ENCODE data around the gene NFASC.

NFASC gene

DNA sequence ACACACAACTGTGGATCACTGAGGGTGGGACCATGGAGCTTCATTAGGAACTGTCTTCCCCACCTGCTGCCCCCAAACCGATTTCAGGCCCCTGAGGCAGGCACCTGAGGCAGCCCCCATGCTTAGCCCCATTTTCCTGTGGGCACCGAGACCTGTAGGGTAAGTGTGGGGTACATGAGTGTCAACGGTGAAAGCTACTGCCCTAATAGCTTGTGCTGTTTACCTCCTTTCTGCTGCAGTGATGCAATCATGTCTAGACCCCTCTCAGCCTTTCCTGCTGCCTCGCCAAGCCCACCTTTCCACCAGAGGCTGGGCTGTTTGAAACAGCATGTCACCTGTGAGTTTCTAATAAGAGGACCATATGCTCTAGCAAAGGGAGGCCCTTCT, 53.0 kb downstream of the NFASC start:
- no peaks in the 10 kb centered on the region for H3K4me1 ChIP-seq (ENCODE audit: control insufficient read depth, insufficient read depth, low read length)
- H3K27me3 ChIP-seq (ENCODE audit: control insufficient read depth, insufficient read depth, low read length) = no peaks in the 10 kb centered on the region
- H3K27ac ChIP-seq (ENCODE audit: low read depth, low read length) = no peak overlapping the region
- H3K9ac ChIP-seq (ENCODE audit: low read length) = no peak overlapping the region
- H3K4me3 ChIP-seq (ENCODE audit: low read length) = no peak overlapping the region
- H3K36me3 ChIP-seq (ENCODE audit: control insufficient read depth, insufficient read depth, low read length) = no peaks in the 10 kb centered on the region

DNA sequence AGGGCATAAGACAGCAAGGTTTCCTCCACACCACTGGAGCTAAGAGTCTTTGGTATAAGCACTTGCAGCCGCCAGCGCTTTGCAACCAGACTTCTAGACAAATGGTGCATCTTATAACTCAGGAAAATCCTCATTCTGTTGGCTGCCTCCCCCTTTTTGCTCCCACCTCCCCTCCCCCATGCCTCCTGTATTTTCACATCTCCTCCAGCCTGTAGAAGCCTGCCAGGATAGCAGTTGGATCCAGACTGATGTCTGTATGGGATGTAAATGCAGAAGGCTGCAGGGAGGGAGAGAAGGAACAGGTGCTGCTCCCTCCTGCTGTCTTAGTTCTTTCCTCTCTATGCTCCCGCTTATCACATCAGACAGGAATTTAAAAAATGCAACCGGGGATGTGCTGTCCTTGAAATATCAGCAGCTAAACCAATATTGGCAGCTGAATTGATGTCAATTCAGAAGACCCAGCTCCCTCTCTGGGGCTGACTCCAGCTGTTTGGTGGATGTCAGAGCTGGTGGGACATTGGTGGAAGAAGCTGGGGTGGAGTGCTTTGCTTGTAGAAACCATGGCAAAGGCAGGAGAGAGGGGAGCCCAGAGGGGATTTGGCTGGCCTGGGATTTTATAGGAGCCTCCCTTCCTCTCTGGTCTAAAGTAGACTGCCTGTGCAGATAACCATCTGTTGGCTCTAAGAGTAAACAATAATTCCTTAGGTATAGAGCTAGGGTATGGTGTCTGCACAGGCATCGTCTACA, 53.5 kb downstream of the NFASC start:
- Histone ChIP-seq H3K27me3 (ENCODE audit: control insufficient read depth, insufficient read depth, low read length) (no peaks in the 10 kb centered on the region), H3K4me3 (ENCODE audit: low read length) (no peak overlapping the region), H3K36me3 (ENCODE audit: control insufficient read depth, insufficient read depth, low read length) (no peaks in the 10 kb centered on the region), H3K27ac (ENCODE audit: low read depth, low read length) (no peak overlapping the region), H3K9ac (ENCODE audit: low read length) (no peak overlapping the region), H3K4me1 (ENCODE audit: control insufficient read depth, insufficient read depth, low read length) (no peaks in the 10 kb centered on the region)

DNA sequence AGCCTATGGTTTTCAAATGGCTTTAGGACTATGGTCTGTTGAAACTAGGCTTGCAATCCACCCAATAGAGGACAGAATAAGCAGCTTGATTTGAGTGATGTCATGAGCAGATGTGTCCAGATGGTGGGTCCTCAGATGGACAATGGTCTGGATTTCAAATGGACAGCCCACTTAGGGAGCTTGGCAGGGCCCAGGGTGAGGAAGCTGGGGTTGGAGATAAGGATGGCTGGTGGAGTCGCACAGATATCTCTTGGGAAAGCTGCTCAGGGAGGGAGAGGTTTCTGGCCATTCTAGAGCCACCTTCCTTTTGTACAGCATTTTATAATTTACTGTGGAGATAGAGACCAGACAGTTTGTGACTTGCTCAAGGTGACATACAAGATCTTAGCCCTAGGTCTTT, 55.0 kb downstream of the NFASC start:
- H3K4me1 ChIP-seq (ENCODE audit: control insufficient read depth, insufficient read depth, low read length) = no peaks in the 10 kb centered on the region
- no peak overlapping the region for H3K4me3 ChIP-seq (ENCODE audit: low read length)
- H3K36me3 ChIP-seq (ENCODE audit: control insufficient read depth, insufficient read depth, low read length) = no peaks in the 10 kb centered on the region
- no peak overlapping the region for H3K9ac ChIP-seq (ENCODE audit: low read length)
- no peak overlapping the region for H3K27ac ChIP-seq (ENCODE audit: low read depth, low read length)
- no peaks in the 10 kb centered on the region for H3K27me3 ChIP-seq (ENCODE audit: control insufficient read depth, insufficient read depth, low read length)

DNA sequence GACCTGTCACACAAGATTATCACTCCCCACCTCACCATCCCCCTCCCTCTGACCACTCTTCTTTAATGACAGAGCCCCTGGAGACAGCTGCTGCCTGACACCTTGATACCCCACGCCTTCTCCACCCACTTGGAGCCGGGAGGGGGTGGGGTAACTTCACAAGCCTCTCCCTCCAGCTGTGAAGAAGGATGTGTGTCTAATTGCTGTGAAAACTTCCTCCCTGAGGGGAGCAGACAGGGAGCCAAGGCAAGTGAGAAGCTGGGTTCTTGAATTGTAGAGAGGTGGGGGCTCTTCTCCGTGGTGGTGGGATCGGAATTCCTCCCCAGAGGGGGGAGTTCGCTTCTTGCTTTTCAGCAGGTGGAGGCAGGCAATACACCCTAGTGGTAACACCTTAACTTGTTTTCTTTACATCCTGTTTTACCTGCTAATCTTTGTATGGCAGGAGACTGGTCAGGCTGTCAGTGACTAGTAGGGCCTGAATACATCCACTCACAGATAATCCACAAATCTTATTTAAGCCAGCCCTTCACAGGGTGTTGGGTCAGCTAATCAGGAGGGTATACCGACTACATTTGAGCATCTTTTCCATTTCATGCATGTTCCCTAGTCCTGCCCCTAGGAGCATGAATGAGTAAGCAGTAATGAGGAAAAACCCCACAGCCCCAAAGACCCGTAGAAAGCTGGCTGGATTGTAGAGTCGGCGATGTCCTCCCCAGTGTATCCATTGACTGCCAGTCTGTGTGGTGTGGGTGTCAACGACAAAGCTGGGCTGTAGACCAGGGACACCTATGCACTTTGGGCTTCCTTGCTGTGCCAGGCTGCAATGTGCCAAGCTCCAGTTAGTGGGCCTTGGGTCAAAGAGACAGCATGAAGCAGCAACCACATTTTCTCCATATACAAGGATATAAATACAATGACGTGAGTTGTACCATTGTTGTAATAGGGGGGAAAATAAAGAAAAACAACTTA, 57.3 kb downstream of the NFASC start:
- H3K4me3 ChIP-seq (ENCODE audit: low read length) = no peak overlapping the region
- no peaks in the 10 kb centered on the region for H3K4me1 ChIP-seq (ENCODE audit: control insufficient read depth, insufficient read depth, low read length)
- no peak overlapping the region for H3K9ac ChIP-seq (ENCODE audit: low read length)
- H3K36me3 ChIP-seq (ENCODE audit: control insufficient read depth, insufficient read depth, low read length) = no peaks in the 10 kb centered on the region
- H3K27me3 ChIP-seq (ENCODE audit: control insufficient read depth, insufficient read depth, low read length) = no peaks in the 10 kb centered on the region
- H3K27ac ChIP-seq (ENCODE audit: low read depth, low read length) = no peak overlapping the region

DNA sequence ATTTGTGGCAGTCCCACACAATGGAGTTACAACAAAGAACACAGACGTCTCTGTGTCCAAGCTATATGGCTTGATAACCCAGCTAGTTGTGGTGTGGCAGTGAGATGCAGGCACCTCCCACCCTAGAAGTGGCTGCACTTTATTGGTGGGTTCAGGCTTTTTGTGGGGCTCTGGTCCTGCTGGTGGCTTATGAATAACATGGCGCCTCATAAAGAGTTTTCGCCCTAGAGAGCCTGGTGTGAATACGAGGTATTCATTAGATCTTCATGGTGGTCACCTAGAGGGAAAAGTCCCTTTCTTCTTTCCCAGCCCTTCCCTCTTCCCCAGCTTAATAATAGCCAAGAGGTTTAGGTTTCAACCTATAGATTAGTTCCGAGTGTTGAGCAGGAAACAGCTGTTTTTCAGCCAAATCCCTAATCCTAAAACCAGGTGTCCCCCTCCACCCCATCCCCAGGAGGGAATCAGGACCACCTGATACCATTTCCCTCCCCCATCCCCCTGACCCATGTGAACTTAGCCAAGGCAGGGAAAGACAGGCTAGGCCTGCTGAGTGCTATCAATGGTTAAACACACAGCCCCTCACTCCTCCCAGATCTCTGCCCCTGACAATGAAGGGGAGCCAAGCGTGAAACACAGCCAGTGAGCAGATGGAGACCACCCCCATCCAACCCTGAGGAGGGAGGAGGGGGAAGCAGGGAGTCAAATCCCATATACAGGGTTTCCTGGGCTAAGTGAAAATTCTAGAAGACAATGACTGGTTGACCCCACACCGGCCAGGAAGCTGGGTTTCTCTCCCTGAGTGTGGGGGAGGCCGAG, 58.2 kb downstream of the NFASC start:
- Histone ChIP-seq H3K9ac (ENCODE audit: low read length) (no peak overlapping the region), H3K36me3 (ENCODE audit: control insufficient read depth, insufficient read depth, low read length) (no peaks in the 10 kb centered on the region), H3K4me3 (ENCODE audit: low read length) (no peak overlapping the region), H3K4me1 (ENCODE audit: control insufficient read depth, insufficient read depth, low read length) (no peaks in the 10 kb centered on the region), H3K27ac (ENCODE audit: low read depth, low read length) (no peak overlapping the region), H3K27me3 (ENCODE audit: control insufficient read depth, insufficient read depth, low read length) (no peaks in the 10 kb centered on the region)

DNA sequence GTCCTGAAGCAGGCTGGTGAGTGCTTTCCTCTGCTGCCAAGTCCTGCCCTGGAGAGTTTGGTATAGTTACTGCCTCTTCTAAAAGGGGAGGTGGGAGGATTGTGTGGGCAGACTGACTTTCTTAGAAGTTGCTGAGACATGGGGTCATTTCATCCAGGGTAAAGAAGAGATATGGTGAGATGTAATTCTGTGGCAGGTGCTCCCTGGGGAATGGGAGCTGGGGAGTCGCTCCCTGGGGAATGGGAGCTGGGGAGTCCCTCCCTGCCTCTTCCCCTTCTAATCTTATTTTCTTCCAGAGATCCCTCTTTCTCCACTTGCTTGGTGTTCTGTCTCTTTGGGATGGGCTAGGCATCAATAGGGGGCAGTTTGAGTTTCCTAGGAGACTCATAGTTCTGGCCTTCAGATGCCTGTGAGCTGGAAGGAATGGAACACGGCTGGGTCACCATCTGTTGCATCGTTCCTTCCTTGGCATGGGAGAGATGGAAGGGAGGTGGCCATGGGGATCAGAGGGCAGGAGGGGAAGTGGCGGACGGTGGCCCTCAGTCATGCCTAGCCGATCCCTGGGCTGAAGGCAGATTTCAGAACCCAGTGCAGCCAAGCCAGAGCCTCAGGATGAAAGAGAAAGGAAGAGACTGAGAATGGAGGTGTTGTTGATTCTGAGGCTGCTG, 59.0 kb downstream of the NFASC start:
- no peak overlapping the region for H3K9ac ChIP-seq (ENCODE audit: low read length)
- no peak overlapping the region for H3K4me3 ChIP-seq (ENCODE audit: low read length)
- H3K36me3 ChIP-seq (ENCODE audit: control insufficient read depth, insufficient read depth, low read length) = no peaks in the 10 kb centered on the region
- no peaks in the 10 kb centered on the region for H3K27me3 ChIP-seq (ENCODE audit: control insufficient read depth, insufficient read depth, low read length)
- no peaks in the 10 kb centered on the region for H3K4me1 ChIP-seq (ENCODE audit: control insufficient read depth, insufficient read depth, low read length)
- H3K27ac ChIP-seq (ENCODE audit: low read depth, low read length) = no peak overlapping the region

DNA sequence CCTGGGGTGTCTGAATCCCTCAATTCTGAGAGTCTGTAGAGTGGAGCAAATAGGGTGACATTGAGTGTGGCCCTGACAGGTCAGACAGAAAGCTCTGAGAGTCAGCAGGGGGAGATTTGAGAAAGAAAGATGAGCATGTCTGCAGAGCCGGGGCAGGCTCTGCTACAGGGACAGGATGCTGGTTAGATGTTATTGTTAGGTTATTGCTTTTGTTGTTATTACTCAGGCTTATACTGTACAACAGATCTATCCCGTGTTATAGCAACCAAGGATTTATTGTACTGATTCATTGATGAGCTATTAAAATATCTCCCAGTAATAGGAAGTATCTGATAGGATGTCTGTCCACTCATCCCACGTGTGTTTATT, 59.5 kb downstream of the NFASC start:
- no peak overlapping the region for H3K9ac ChIP-seq (ENCODE audit: low read length)
- H3K4me3 ChIP-seq (ENCODE audit: low read length) = no peak overlapping the region
- H3K27ac ChIP-seq (ENCODE audit: low read depth, low read length) = no peak overlapping the region
- H3K27me3 ChIP-seq (ENCODE audit: control insufficient read depth, insufficient read depth, low read length) = no peaks in the 10 kb centered on the region
- no peaks in the 10 kb centered on the region for H3K36me3 ChIP-seq (ENCODE audit: control insufficient read depth, insufficient read depth, low read length)
- H3K4me1 ChIP-seq (ENCODE audit: control insufficient read depth, insufficient read depth, low read length) = no peaks in the 10 kb centered on the region

DNA sequence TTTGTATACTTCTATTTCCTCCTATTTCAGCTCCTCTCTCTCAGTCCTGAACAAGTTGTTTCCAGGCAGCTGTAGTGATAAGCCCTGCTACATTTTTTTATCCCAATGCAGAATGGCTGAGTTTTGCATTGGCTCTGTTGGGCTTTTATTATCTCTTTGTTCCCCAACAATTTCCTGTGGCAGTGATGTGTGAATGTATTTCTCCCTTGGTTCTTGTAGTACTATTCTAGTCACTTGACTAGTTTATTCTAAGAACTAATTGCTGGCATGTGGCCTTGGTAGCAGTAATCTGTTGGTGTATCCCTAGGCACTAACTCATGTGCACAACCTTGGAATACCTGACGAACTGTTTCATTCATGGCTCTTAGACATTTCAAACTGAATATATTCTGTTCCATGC, 60.7 kb downstream of the NFASC start:
- Histone ChIP-seq H3K4me3 (ENCODE audit: low read length) (no peak overlapping the region), H3K36me3 (ENCODE audit: control insufficient read depth, insufficient read depth, low read length) (no peaks in the 10 kb centered on the region), H3K27ac (ENCODE audit: low read depth, low read length) (no peak overlapping the region), H3K27me3 (ENCODE audit: control insufficient read depth, insufficient read depth, low read length) (no peaks in the 10 kb centered on the region), H3K9ac (ENCODE audit: low read length) (no peak overlapping the region), H3K4me1 (ENCODE audit: control insufficient read depth, insufficient read depth, low read length) (no peaks in the 10 kb centered on the region)

DNA sequence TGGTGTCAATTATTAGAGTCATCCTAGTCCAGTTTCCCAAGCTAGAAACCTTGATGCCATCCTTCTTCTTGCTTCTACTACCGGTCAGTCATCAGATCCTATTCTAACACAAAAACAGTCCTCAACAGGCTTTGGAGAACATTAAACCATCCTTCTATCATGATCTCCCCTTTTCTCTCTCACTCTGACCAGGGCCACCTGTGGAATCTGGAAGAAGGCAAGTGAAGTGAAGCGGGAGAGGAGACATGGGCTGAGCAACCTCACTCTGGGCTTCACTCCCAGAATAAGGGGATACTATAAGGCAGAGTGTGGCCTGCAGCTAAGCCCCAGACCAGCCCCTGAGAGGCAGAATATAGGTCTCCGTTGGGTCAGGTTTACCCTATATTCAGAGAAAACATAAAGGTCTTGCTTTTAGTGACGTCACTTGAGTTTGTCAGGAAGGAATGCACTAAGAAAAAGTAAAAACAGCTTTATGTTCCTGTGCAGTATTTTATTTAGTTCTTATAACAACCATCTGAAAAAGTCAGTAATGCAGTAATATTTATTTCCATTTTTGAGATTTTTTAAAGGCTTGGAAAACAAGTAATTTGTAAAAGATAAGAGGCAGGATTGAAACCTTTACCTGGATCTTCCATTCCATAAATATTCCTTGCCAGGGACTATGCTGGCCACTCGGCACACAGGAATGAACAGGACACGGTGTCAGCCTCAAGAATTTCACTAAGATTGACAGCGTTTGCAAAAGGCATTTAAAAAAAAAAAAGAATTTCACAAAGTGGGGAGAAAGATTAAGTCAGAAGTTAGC, 61.3 kb downstream of the NFASC start:
- no peak overlapping the region for H3K4me3 ChIP-seq (ENCODE audit: low read length)
- no peak overlapping the region for H3K9ac ChIP-seq (ENCODE audit: low read length)
- H3K36me3 ChIP-seq (ENCODE audit: control insufficient read depth, insufficient read depth, low read length) = no peaks in the 10 kb centered on the region
- no peaks in the 10 kb centered on the region for H3K4me1 ChIP-seq (ENCODE audit: control insufficient read depth, insufficient read depth, low read length)
- H3K27ac ChIP-seq (ENCODE audit: low read depth, low read length) = no peak overlapping the region
- no peaks in the 10 kb centered on the region for H3K27me3 ChIP-seq (ENCODE audit: control insufficient read depth, insufficient read depth, low read length)

DNA sequence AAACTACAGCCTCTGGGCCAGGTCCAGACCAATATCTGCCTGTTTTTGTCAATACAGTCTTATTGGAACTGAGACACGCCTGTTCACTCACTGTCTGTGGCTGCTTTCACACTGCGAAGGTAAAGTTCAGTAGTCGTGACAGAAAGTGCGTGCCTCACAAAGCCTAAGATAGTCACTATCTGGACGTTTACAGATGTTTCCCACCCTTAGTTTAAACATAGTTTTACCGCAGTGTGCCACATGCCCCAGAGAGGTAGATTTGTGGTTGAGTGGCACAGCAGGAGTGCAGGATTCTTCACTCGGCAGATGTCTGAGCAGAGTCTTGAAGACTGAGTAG, 61.9 kb downstream of the NFASC start:
- H3K4me1 ChIP-seq (ENCODE audit: control insufficient read depth, insufficient read depth, low read length) = no peaks in the 10 kb centered on the region
- H3K4me3 ChIP-seq (ENCODE audit: low read length) = no peak overlapping the region

DNA sequence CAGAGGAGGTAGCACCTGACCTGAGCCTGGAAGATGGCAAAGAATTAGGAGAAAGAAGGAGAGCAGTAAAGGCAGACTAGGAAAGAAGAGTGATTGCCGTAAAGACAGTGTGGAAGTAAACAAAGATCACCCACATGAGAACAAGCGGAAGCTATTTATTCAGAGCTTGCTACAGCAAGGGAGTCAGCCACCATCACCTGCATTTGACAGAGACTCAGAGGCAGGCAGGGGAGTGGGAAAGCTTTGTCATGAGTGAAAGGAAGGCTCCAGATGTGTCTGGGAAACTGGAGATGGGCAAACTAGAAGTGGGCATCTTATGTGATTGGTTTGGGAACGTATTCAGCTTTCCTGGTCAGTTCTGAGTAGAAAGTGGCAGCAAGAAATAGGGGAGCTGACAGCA, 64.5 kb downstream of the NFASC start:
- Histone ChIP-seq H3K9ac (ENCODE audit: low read length) (no peak overlapping the region), H3K36me3 (ENCODE audit: control insufficient read depth, insufficient read depth, low read length) (no peaks in the 10 kb centered on the region), H3K4me1 (ENCODE audit: control insufficient read depth, insufficient read depth, low read length) (no peaks in the 10 kb centered on the region), H3K4me3 (ENCODE audit: low read length) (no peak overlapping the region), H3K27me3 (ENCODE audit: control insufficient read depth, insufficient read depth, low read length) (no peaks in the 10 kb centered on the region), H3K27ac (ENCODE audit: low read depth, low read length) (no peak overlapping the region)

More for the DNA sequence above, 61.9 kb downstream of the NFASC start:
- Histone ChIP-seq H3K27ac (ENCODE audit: low read depth, low read length) (no peak overlapping the region), H3K36me3 (ENCODE audit: control insufficient read depth, insufficient read depth, low read length) (no peaks in the 10 kb centered on the region), H3K27me3 (ENCODE audit: control insufficient read depth, insufficient read depth, low read length) (no peaks in the 10 kb centered on the region), H3K9ac (ENCODE audit: low read length) (no peak overlapping the region)

All from rectal smooth muscle tissue (tissue), 1 donor.